ENCODE measurements around the gene ACADL.
"Not testable (repeated sequence)": the region's sequence is repeated elsewhere in the genome, so short reads cannot be mapped to it uniquely, and the experiment has no call there.

The ACADL gene

DNA sequence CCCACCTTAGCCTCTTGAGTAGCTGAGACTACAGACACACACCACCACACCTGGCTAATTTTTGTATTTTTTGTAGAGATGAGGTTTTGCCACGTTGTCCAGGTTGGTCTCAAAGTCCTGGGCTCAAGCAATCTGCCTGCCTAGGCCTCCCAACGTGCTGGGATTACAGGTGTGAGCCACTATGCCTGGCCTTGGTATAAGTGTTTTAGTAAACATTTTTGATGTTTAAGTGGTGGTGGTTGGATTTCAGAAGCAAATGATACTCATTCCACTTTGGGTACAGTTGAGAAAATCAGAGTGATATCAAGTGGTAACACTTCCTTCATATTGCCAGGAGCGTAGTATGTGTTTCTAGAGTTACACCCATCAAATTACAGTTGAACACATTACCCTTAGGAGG is 25.4 kb downstream of the ACADL start:
- DNase-seq, result no peak

DNA sequence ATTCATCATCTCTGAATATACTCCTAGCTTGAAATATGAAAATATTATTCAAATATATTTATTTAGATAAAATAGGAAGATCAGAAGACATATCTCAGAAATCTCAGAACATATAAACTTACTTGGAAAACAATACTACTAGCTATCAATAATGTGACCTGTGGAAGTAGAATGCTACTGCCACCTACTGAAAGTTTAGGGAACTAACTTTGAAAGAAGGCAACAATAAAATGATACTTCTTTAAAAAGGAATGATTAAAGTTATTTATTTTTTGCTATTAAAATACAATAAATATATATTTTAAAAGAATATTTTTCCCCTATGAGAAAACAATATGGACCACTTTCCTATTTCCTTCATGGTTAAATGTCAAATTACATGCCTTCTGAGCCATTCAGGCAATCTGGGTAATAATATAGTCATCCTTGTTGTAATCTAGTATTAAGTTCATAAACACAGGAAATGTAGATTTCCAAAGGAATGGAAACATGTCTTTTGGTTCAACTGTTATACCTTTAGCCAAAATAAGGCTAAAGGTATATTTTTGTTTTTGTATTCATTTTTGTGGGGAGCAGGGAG is 26.0 kb downstream of the ACADL start:
- DNase-seq, result no peak

DNA sequence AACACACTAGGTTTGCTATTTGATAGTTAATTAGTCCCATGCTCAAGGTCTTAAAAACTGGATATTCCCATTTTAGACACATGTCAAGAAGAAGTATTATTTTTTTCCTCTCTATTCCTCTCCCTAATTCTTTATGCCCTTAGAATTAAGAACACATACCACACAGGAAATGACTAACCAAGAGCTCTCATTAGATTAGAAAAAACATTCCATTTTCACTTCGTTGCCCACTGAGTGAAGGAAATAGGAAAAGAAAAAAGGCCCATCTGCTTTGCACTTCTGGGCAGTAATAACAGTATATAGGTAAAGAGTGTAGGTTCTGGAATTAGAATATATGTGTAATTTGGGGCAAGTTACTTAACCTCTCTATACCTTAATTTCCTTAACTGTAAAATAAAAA is 26.9 kb downstream of the ACADL start:
- no peak for DNase-seq

- no peak for DNase-seq
Observed at GRCh38 chr2:210197720-210198119, 27.5 kb downstream of the ACADL start.

DNA sequence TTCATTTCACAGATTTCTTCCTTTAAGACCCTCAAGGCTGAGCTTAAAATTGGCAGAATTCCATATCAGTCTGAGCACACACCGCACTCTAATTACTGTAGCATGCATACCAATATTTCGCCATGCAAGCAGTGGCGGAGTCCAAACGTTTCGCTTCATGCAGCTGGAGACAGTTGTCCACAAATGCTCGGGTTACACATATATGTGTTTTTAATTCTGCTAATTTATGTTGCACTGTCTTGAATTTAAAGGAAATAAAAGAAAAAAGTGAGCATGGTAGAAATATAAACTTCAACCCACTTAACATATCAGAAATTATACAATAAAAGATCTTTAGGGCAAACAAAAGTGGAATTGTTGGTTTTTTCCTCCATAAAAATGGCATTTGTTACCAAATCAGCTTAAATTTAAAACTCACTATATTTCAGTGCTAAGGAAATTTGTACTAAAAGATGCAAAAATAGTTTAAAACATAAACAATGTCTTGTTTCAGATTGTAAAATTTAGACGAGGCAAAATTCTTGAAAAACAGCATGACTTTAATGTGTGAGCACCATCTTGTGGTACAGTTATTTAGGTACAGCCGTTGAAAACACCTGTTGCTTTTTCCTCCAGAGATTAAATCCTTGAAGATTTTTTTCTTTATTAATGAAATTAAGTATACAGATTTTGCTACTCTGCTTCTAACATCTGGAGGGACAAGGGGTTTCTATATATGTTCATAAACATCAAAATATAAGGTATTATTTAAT is 30.0 kb downstream of the ACADL start:
- no peak for DNase-seq

- DNase-seq, result no peak
Observed at GRCh38 chr2:210190345-210190744, 34.9 kb downstream of the ACADL start.

DNA sequence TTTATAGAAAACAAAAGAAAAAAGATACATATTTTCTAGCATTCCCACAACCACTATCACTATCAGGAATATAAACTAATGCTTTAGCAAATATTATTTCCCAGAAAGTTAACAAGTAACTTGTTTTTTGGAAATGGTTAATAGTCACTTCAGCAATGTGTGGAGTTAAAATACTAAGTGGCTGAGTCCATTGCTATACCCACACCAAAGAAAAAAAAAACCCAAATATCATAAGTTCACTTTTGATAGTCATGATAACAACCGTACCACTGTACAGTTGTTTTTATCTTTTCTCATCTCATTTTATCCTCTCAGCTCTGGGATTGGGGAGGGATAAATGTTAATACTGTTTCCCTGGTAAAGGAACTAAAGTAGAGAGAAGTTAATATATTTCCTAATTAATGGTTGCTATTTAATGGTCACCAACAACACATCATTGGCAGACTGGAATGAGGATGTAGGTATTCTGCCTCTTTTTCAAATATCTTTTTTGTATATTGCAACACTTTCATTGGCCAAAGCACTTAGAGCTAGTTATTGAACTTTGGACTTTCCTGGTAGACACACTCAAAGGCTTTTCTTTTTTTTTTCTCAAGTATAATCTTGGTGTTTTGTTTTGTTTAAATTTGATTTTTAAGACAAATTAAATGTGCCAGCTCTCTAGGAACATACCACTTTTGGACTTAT is 35.7 kb downstream of the ACADL start:
- DNase-seq, result no peak

DNA sequence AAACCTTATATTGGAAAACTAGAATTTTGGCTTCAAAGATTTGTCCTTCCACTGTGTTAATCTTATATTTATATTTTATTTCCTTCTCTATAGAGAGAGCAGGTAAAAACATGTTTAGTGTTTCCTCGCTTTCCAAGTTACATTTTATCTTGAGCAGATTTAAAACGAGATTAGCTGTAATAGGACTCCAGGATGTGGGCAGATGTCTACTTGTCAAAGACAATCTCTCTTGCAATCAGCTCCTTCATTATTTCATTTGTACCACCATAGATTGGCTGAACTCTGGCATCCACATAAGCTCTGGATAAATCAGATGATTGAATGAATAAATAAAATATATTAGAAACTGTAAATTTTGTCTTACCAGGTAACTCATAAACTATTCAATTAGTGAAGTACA is 36.5 kb downstream of the ACADL start:
- no peak for DNase-seq

GRCh38 chr2:210188190-210188589 is 37.1 kb downstream of the ACADL start:
- DNase-seq, result no peak

GRCh38 chr2:210183936-210184335 is 41.3 kb downstream of the ACADL start:
- not testable (repeated sequence) for DNase-seq

GRCh38 chr2:210181606-210182088 is 43.6 kb downstream of the ACADL start:
- DNase-seq, result peak; percentile 14

- not testable (repeated sequence) for DNase-seq
Observed at GRCh38 chr2:210181033-210181605, 44.1 kb downstream of the ACADL start.

GRCh38 chr2:210180477-210180876 is 44.8 kb downstream of the ACADL start:
- DNase-seq, result no peak

DNA sequence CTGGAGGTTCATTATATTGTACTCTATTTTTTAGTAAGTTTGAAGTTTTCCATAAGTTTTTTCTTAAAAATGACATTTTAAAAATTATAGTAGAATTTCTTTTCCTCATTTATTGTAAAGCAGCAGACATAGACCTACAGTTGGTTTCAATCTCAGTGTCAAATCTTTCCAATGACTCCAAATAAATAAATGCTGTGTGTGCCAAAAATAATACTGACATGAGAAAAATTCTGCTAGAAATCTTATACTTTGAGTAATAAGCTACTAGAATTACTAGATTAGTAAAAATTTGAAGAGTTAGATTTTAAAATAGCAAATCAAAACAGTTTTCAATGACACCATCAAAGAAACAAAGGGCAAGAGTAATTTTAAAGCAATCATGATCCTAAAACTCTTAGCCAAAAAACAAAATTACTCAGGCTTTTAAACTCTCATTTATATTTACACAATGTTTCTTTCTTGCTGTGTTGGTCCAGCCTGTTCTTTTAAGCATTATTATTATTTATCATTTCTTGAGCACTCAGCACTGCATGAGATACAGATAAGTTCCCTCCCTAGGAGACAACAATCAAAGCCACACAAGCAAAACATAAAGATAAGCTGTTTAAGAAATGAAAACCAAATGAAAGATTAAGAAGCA is 45.8 kb downstream of the ACADL start:
- no peak for DNase-seq

DNA sequence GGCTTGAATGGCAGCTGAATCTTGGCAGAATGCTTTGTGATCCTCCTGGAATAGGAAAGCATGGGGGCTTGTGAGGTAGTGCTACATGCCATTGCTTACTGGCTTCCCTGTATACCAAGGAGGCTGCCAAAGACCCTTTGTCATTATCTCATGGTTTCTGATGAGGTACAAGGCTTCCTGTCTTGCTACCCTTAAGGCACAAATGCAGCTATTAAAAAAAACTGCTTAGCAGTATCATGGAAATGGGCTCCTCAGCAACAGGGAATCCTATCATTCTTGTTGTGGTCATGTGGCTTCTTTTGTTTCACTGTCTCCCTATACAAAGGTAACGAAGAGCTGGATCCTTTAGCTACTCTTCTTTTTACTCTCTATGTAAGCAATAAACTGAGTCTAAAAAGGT is 47.5 kb downstream of the ACADL start:
- DNase-seq, result no peak

DNA sequence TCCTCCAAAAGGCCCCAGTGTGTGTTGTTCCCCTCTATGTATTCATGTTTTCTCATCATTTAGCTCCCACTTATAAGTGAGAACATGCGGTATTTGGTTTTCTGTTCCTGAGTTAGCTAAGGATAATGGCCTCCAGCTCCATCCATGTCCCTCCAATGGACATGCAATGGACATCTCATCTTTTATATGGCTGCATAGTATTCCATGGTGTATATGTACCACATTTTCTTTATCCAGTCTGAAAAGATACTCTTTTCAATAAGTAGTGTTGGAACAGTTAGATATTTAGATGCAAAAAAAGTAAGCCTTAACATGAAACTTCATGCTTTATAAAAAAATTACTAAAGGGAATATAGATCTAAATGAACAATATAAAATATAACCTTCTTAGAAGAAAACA is 48.1 kb downstream of the ACADL start:
- DNase-seq, result not testable (repeated sequence)

- DNase-seq, result no peak
Observed at GRCh38 chr2:210174086-210174485, 51.2 kb downstream of the ACADL start.

DNA sequence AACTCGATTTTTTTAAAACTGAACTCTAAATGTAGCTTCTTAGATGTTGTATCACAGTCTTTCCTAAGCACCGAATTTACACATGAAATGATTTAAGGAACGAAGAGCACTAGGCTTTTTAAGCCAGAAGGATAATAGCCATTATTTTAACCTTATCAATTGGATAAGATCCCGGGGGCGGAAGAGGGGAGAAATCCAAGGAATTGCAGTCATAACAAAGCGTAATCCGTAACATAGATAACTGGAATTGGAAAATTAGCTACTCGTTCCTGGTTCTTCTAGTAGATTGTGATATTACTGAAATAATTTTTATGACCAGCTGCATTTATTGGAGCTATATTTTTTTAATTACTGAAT is 53.0 kb downstream of the ACADL start:
- no peak for DNase-seq

GRCh38 chr2:210171309-210172218 is 53.7 kb downstream of the ACADL start, which contains the start of gene KANSL1L:
KANSL1L (minus strand) TSS chr2:210171409; CDS start chr2:210154582, 16,827 bp downstream.
- DNase-seq, result peak; percentile 98

GRCh38 chr2:210170446-210171303 is 54.6 kb downstream of the ACADL start:
- peak; percentile 98 for DNase-seq

DNA sequence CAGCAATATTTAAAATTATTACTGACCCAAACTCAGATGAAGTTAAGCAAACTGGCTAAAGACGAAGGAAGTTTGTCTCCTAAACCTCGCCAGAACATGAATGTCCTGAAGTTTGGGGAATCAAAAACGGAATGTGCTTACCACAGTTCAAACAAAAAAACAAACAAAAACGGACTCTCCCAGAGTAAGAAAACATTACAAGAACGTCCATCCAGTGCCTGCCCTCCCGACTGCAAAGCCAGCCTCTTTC is 55.1 kb downstream of the ACADL start:
- DNase-seq, result no peak
